ENCODE measurements around the gene CHD2.

CHD2 gene

GRCh38 chr15:92937901-92938300, 37.8 kb downstream of the CHD2 start:
- no peak overlapping the region for H3K4me3 ChIP-seq (ENCODE audit: low read length)
- TF ChIP-seq CTCF (IDR thresholded peaks at IDR 0.05; ENCODE audit: insufficient read depth, low read depth, low read length, missing control alignments), result no peak
- DNase-seq (ENCODE audit: low read depth), result no peak

GRCh38 chr15:92938387-92938786, 38.3 kb downstream of the CHD2 start:
- DNase-seq (ENCODE audit: low read depth), result no peak
- H3K4me3 ChIP-seq (ENCODE audit: low read length), result no peak overlapping the region
- TF ChIP-seq CTCF (IDR thresholded peaks at IDR 0.05; ENCODE audit: insufficient read depth, low read depth, low read length, missing control alignments), result peak; percentile 19

- no peak overlapping the region for H3K4me3 ChIP-seq (ENCODE audit: low read length)
- TF ChIP-seq CTCF (IDR thresholded peaks at IDR 0.05; ENCODE audit: insufficient read depth, low read depth, low read length, missing control alignments), result no peak
- DNase-seq (ENCODE audit: low read depth), result no peak
Observed at GRCh38 chr15:92941668-92942067, 41.5 kb downstream of the CHD2 start.

- DNase-seq (ENCODE audit: low read depth), result no peak
- TF ChIP-seq CTCF (IDR thresholded peaks at IDR 0.05; ENCODE audit: insufficient read depth, low read depth, low read length, missing control alignments), result peak; percentile 9
- H3K4me3 ChIP-seq (ENCODE audit: low read length), result no peak overlapping the region
Observed at GRCh38 chr15:92942706-92943105, 42.6 kb downstream of the CHD2 start.

- no peak overlapping the region for H3K4me3 ChIP-seq (ENCODE audit: low read length)
- TF ChIP-seq CTCF (IDR thresholded peaks at IDR 0.05; ENCODE audit: insufficient read depth, low read depth, low read length, missing control alignments), result no peak
- DNase-seq (ENCODE audit: low read depth), result no peak
Observed at GRCh38 chr15:92943581-92943980, 43.5 kb downstream of the CHD2 start.

- H3K4me3 ChIP-seq (ENCODE audit: low read length), result no peak overlapping the region
- TF ChIP-seq CTCF (IDR thresholded peaks at IDR 0.05; ENCODE audit: insufficient read depth, low read depth, low read length, missing control alignments), result no peak
- no peak for DNase-seq (ENCODE audit: low read depth)
Observed at GRCh38 chr15:92944946-92945521, 44.9 kb downstream of the CHD2 start.

GRCh38 chr15:92947071-92947730, 47.1 kb downstream of the CHD2 start:
- no peak overlapping the region for H3K4me3 ChIP-seq (ENCODE audit: low read length)
- no peak for TF ChIP-seq CTCF (IDR thresholded peaks at IDR 0.05; ENCODE audit: insufficient read depth, low read depth, low read length, missing control alignments)
- no peak for DNase-seq (ENCODE audit: low read depth)

Measured in epithelial cell of esophagus (primary cell).